H1 (cell line): Measurements from ENCODE around the gene MSMP. TPM values are rescaled to one million over a fixed set of nuclear protein-coding genes. Genes with fewer than 3 reads are reported as not detected.

Source experiments
- CEBPB ChIP-seq: IDR thresholded peaks from 2 replicates; pipeline ENCODE4 v1.6.1; 2012; ENCODE audit warnings: low read depth, low read length
- EGR1 ChIP-seq: IDR thresholded peaks from 2 replicates; pipeline ENCODE4 v1.6.1; 2011; ENCODE audit warnings: low read depth, low read length, borderline replicate concordance
- NANOG ChIP-seq: IDR thresholded peaks from 2 replicates; pipeline ENCODE4 v1.6.1; 2011; ENCODE audit warnings: low read length, low read depth, mild to moderate bottlenecking, inconsistent platforms; ENCODE audit not compliant: insufficient read depth, poor library complexity, severe bottlenecking
- microRNA-seq, 2 experiments: library from miRNA; unstranded; fragments of <30 nt; microRNA quantifications; one replicate each; pipeline versions ENCODE4 to v1.2.0, GENCODE V29; 2016 to 2020; ENCODE audit warnings: borderline microRNAs expressed in 2 of 2, borderline number of aligned reads in 2 of 2, borderline replicate concordance in 1 of 2
- polyA plus RNA-seq, 7 experiments: library from polyadenylated mRNA; depleted of rRNA in 3 of 7; stranded (reverse) in 5 of 7; unstranded in 2 of 7; fragments of >200 nt in 5 of 7; fragments of 200-250 nt in 2 of 7; gene quantifications; 1 replicate in 5 of 7; 2 replicates in 1 of 7; 4 replicates in 1 of 7; pipeline versions ENCODE4 v1.2.1 to v1.2.3, GENCODE V29; 2011 to 2013; ENCODE audit warnings: missing spikeins in 2 of 7, mixed read lengths in 2 of 7
- small RNA-seq: library from polyadenylated mRNA; stranded (forward); fragments of <200 nt; extraction: miRNeasy Mini kit (QIAGEN cat#:217004); gene quantifications from one replicate; pipeline ENCODE3, GENCODE V24; 2013; ENCODE audit not compliant: insufficient read depth
- total RNA-seq: library from RNA; stranded (reverse); fragmentation: NEBNext Ultra II Directional; extraction: Animal tissue kit (Norgen Biotek cat#: 25700); gene quantifications from 2 replicates; pipeline ENCODE4 v1.2.1, GENCODE V29; 2021

MSMP gene
- total and polyA plus RNA-seq, 2 of the 8 experiments (the other 6 are each of a cell fraction or from before 2014, with no cell fraction given) = 0.53 TPM; not detected in 1

GRCh38 chr9:35703906-35704672 is 50.0 kb downstream of the MSMP start (continued):
- no peak for TF ChIP-seq CEBPB
- no peak for TF ChIP-seq EGR1
- TF ChIP-seq NANOG = no peak

Small RNAs within 50 kb of the gene (microRNA-seq; reads per million reads assigned to microRNA genes)
- gene MIR6852 = 0 to 0.23 reads per million in 2 experiments
- 0 reads per million in 2 experiments for gene MIR6853

Small RNAs within 50 kb of the gene (small RNA-seq; reads per million reads assigned to genes)
- 0.51 reads per million for gene MIR6853

Other genes starting within 250 kb of the MSMP start
- gene TESK1, start 149.0 kb downstream of the MSMP start, total RNA-seq = 13.9 and 17.5 TPM in 2 replicates
- 13.5 and 19.2 TPM in 2 replicates for gene TESK1, start 149.0 kb downstream of the MSMP start, polyA plus RNA-seq (2011; rRNA removed)
- 4.0 and 4.5 TPM in 2 replicates for gene CD72, start 135.9 kb downstream of the MSMP start, total RNA-seq
- gene CD72, start 135.9 kb downstream of the MSMP start, polyA plus RNA-seq (2011; rRNA removed) = 4.5 and 4.9 TPM in 2 replicates
- 7.8 and 8.2 TPM in 2 replicates for gene SIT1, start 103.3 kb downstream of the MSMP start, total RNA-seq
- 11.4 and 12.8 TPM in 2 replicates for gene SIT1, start 103.3 kb downstream of the MSMP start, polyA plus RNA-seq (2011; rRNA removed)
- 14,987 and 16,528 TPM in 2 replicates for gene RMRP, start 96.3 kb downstream of the MSMP start, total RNA-seq
- 105 and 169 TPM in 2 replicates for gene RMRP, start 96.3 kb downstream of the MSMP start, polyA plus RNA-seq (2011; rRNA removed)
- 9.0 and 10.5 TPM in 2 replicates for gene CCDC107, start 96.0 kb downstream of the MSMP start, total RNA-seq
- gene CCDC107, start 96.0 kb downstream of the MSMP start, polyA plus RNA-seq (2011; rRNA removed) = 8.2 and 8.6 TPM in 2 replicates
- 17.5 and 18.6 TPM in 2 replicates for gene ARHGEF39, start 89.1 kb downstream of the MSMP start, total RNA-seq
- gene ARHGEF39, start 89.1 kb downstream of the MSMP start, polyA plus RNA-seq (2011; rRNA removed) = 15.9 and 18.7 TPM in 2 replicates
- gene CA9, start 80.3 kb downstream of the MSMP start, total RNA-seq = 1.3 and 1.4 TPM in 2 replicates
- gene CA9, start 80.3 kb downstream of the MSMP start, polyA plus RNA-seq (2011; rRNA removed) = 1.8 and 2.4 TPM in 2 replicates
- 181 and 197 TPM in 2 replicates for gene TPM2, start 64.4 kb downstream of the MSMP start, total RNA-seq
- gene TPM2, start 64.4 kb downstream of the MSMP start, polyA plus RNA-seq (2011; rRNA removed) = 62.5 and 71.2 TPM in 2 replicates
- 87.9 and 90.1 TPM in 2 replicates for gene TLN1, start 22.1 kb downstream of the MSMP start, total RNA-seq
- 28.1 and 42.4 TPM in 2 replicates for gene TLN1, start 22.1 kb downstream of the MSMP start, polyA plus RNA-seq (2011; rRNA removed)
- 24.4 and 26.5 TPM in 2 replicates for gene CREB3, start 21.6 kb downstream of the MSMP start, total RNA-seq
- 25.7 and 29.1 TPM in 2 replicates for gene CREB3, start 21.6 kb downstream of the MSMP start, polyA plus RNA-seq (2011; rRNA removed)
- 69.1 and 71.9 TPM in 2 replicates for gene GBA2, start 5.0 kb downstream of the MSMP start, total RNA-seq
- 64.2 and 81.4 TPM in 2 replicates for gene GBA2, start 5.0 kb downstream of the MSMP start, polyA plus RNA-seq (2011; rRNA removed)
- gene RGP1, start 5.0 kb downstream of the MSMP start, total RNA-seq = 21.8 and 22.7 TPM in 2 replicates
- gene RGP1, start 5.0 kb downstream of the MSMP start, polyA plus RNA-seq (2011; rRNA removed) = 11.8 and 13.9 TPM in 2 replicates
- 11.0 and 14.3 TPM in 2 replicates for gene NPR2, start 37.3 kb upstream of the MSMP start, total RNA-seq
- gene NPR2, start 37.3 kb upstream of the MSMP start, polyA plus RNA-seq (2011; rRNA removed) = 13.7 and 17.0 TPM in 2 replicates
- gene SPAG8, start 58.0 kb upstream of the MSMP start, total RNA-seq = 0.37 and 0.55 TPM in 2 replicates
- gene SPAG8, start 58.0 kb upstream of the MSMP start, polyA plus RNA-seq (2011; rRNA removed) = 0.31 and 0.44 TPM in 2 replicates
- gene HINT2, start 60.8 kb upstream of the MSMP start, total RNA-seq = 32.1 and 34.8 TPM in 2 replicates
- gene HINT2, start 60.8 kb upstream of the MSMP start, polyA plus RNA-seq (2011; rRNA removed) = 51.2 and 62.1 TPM in 2 replicates
- gene FAM221B, start 74.5 kb upstream of the MSMP start, total RNA-seq = not detected in 2 replicates
- 0.03 TPM in 1 of 2 replicates, not detected in the other for gene FAM221B, start 74.5 kb upstream of the MSMP start, polyA plus RNA-seq (2011; rRNA removed)
- 5.7 and 7.5 TPM in 2 replicates for gene TMEM8B, start 75.0 kb upstream of the MSMP start, total RNA-seq
- gene TMEM8B, start 75.0 kb upstream of the MSMP start, polyA plus RNA-seq (2011; rRNA removed) = 10.4 and 12.2 TPM in 2 replicates
- gene OR13J1, start 116.1 kb upstream of the MSMP start, total RNA-seq = not detected in 2 replicates
- not detected in 2 replicates for gene OR13J1, start 116.1 kb upstream of the MSMP start, polyA plus RNA-seq (2011; rRNA removed)
- gene HRCT1, start 151.9 kb upstream of the MSMP start, total RNA-seq = not detected in 2 replicates
- not detected in 2 replicates for gene HRCT1, start 151.9 kb upstream of the MSMP start, polyA plus RNA-seq (2011; rRNA removed)
- not detected in 2 replicates for gene SPAAR, start 155.2 kb upstream of the MSMP start, total RNA-seq
- gene SPAAR, start 155.2 kb upstream of the MSMP start, polyA plus RNA-seq (2011; rRNA removed) = 0.27 and 0.33 TPM in 2 replicates
- not detected in 2 replicates for gene OR2S2, start 203.9 kb upstream of the MSMP start, total RNA-seq
- gene OR2S2, start 203.9 kb upstream of the MSMP start, polyA plus RNA-seq (2011; rRNA removed) = not detected in 2 replicates